ENCODE measurements around the gene PSMB1. TPM values are rescaled to one million over a fixed set of nuclear protein-coding genes. Genes with fewer than 3 reads are reported as not detected.

Gene PSMB1
- total RNA-seq, 1 experiment from 2014 or later: 215 TPM

DNA sequence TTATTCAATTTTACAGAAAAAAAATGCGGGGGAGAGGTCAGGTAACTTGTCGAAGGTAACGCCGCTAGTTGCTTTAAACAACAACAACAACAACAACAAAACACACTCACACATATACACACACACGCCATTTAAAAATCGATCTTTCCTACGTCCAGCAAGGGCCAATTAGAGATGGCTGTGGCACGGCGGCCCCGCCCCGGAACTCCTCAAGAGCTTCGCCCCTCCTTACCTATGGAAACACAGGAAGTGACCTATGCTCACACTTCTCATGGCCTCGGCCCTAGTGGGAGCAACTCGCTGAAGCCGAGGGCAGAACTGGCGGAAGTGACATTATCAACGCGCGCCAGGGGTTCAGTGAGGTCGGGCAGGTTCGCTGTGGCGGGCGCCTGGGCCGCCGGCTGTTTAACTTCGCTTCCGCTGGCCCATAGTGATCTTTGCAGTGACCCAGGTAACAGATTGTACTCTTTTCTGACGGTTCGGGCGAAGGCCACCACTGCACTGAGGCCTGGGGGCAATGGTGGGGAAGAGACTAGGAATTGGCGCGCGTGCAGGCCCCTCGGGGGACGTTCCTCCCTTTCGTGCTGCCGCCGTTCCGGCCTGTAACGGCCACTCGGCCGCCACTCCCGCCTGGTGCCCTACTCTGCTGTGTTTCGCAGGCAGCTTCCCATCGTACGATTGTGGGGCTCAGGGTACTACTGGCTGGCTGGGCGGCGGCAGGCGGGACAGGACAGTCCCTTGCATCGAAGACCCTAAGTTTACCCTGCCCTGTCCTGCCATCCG lies 1.1 kb upstream of the PSMB1 start, which contains the start of gene TBP (continued):
- TF ChIP-seq ATF2 (CRISPR knock-in tag; IDR thresholded peaks at IDR 0.05; ENCODE audit: borderline replicate concordance, low read depth): no peak
- 0 out of 2 replicates have a peak, but pooled peaks have one; percentile 36 for TF ChIP-seq JUN (CRISPR knock-in tag; IDR thresholded peaks at IDR 0.05)
- peak; percentile 93 for TF ChIP-seq SP1 (CRISPR knock-in tag; conservative IDR thresholded peaks at IDR 0.05)
- TF ChIP-seq ZNF512 (CRISPR knock-in tag; IDR thresholded peaks at IDR 0.05; ENCODE audit: borderline replicate concordance): no peak
- TF ChIP-seq, protein P1, sequence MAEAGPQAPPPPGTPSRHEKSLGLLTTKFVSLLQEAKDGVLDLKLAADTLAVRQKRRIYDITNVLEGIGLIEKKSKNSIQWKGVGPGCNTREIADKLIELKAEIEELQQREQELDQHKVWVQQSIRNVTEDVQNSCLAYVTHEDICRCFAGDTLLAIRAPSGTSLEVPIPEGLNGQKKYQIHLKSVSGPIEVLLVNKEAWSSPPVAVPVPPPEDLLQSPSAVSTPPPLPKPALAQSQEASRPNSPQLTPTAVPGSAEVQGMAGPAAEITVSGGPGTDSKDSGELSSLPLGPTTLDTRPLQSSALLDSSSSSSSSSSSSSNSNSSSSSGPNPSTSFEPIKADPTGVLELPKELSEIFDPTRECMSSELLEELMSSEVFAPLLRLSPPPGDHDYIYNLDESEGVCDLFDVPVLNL (CRISPR knock-in tag; IDR thresholded peaks at IDR 0.05; ENCODE audit: borderline replicate concordance, low read depth): no peak
- peak; percentile 72; the same call in 1 of the 2 replicates for TF ChIP-seq TEAD1 (CRISPR knock-in tag; IDR thresholded peaks at IDR 0.05)
- TF ChIP-seq, protein P2, sequence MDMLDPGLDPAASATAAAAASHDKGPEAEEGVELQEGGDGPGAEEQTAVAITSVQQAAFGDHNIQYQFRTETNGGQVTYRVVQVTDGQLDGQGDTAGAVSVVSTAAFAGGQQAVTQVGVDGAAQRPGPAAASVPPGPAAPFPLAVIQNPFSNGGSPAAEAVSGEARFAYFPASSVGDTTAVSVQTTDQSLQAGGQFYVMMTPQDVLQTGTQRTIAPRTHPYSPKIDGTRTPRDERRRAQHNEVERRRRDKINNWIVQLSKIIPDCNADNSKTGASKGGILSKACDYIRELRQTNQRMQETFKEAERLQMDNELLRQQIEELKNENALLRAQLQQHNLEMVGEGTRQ (CRISPR knock-in tag; IDR thresholded peaks at IDR 0.05): no peak
- TF ChIP-seq CREM (CRISPR knock-in tag; IDR thresholded peaks at IDR 0.05): peak; percentile 98
- TF ChIP-seq NR2C2 (CRISPR knock-in tag; IDR thresholded peaks at IDR 0.05): no peak
- TF ChIP-seq, protein P3, sequence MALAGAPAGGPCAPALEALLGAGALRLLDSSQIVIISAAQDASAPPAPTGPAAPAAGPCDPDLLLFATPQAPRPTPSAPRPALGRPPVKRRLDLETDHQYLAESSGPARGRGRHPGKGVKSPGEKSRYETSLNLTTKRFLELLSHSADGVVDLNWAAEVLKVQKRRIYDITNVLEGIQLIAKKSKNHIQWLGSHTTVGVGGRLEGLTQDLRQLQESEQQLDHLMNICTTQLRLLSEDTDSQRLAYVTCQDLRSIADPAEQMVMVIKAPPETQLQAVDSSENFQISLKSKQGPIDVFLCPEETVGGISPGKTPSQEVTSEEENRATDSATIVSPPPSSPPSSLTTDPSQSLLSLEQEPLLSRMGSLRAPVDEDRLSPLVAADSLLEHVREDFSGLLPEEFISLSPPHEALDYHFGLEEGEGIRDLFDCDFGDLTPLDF (CRISPR knock-in tag; IDR thresholded peaks at IDR 0.05): no peak
- no peak for TF ChIP-seq ZNF232 (CRISPR knock-in tag; IDR thresholded peaks at IDR 0.05)
- no peak for TF ChIP-seq AR (CRISPR knock-in tag; IDR thresholded peaks at IDR 0.05)
- 0 out of 2 replicates have a peak, but pooled peaks have one; percentile 26 for TF ChIP-seq ZNF416 (CRISPR knock-in tag; IDR thresholded peaks at IDR 0.05)
- TF ChIP-seq NFYB (CRISPR knock-in tag; conservative IDR thresholded peaks at IDR 0.05; ENCODE audit: low read depth): peak; percentile 59
- no peak for TF ChIP-seq ZNF671 (CRISPR knock-in tag; IDR thresholded peaks at IDR 0.05)
- TF ChIP-seq IRF2 (CRISPR knock-in tag; IDR thresholded peaks at IDR 0.05; ENCODE audit: borderline replicate concordance, low read depth): no peak
- TF ChIP-seq ZNF219 (CRISPR knock-in tag; IDR thresholded peaks at IDR 0.05; ENCODE audit: borderline replicate concordance): 0 out of 2 replicates have a peak, but pooled peaks have one; percentile 50
- TF ChIP-seq CREB1 (CRISPR knock-in tag; IDR thresholded peaks at IDR 0.05): 0 out of 2 replicates have a peak, but pooled peaks have one; percentile 52
- TF ChIP-seq FOXP1 (CRISPR knock-in tag; IDR thresholded peaks at IDR 0.05; ENCODE audit: borderline replicate concordance): peak; percentile 80; the same call in 1 of the 2 replicates
- no peak for TF ChIP-seq ATF3 (CRISPR knock-in tag; conservative IDR thresholded peaks at IDR 0.05)
